ENCODE data around the gene FAM3B.
"Not testable (repeated sequence)": the region's sequence is repeated elsewhere in the genome, so short reads cannot be mapped to it uniquely, and the experiment has no call there.

FAM3B gene

GRCh38 chr21:41316200-41317062 lies at the start of gene FAM3B:
Gene FAM3B (plus strand): TSS chr21:41316801. CDS start chr21:41316880, 79 bp downstream.
- DNase-seq (ENCODE audit: low read depth) = no peak

GRCh38 chr21:41267346-41267745 lies 49.3 kb upstream of the FAM3B start:
- no peak for DNase-seq (ENCODE audit: low read depth)

GRCh38 chr21:41269535-41269934 lies 47.1 kb upstream of the FAM3B start:
- DNase-seq (ENCODE audit: low read depth) = no peak

- DNase-seq (ENCODE audit: low read depth) = no peak
Observed at GRCh38 chr21:41277196-41277595, 39.4 kb upstream of the FAM3B start.

GRCh38 chr21:41277846-41278245 lies 38.8 kb upstream of the FAM3B start:
- DNase-seq (ENCODE audit: low read depth) = no peak

GRCh38 chr21:41280115-41280919 lies 36.3 kb upstream of the FAM3B start:
- no peak for DNase-seq (ENCODE audit: low read depth)

GRCh38 chr21:41282412-41282811 lies 34.2 kb upstream of the FAM3B start:
- no peak for DNase-seq (ENCODE audit: low read depth)

GRCh38 chr21:41283211-41283818 lies 33.3 kb upstream of the FAM3B start:
- peak; percentile 3 for DNase-seq (ENCODE audit: low read depth)

- DNase-seq (ENCODE audit: low read depth) = no peak
Observed at GRCh38 chr21:41289431-41289830, 27.2 kb upstream of the FAM3B start.

- DNase-seq (ENCODE audit: low read depth) = no peak
Observed at GRCh38 chr21:41290106-41290799, 26.3 kb upstream of the FAM3B start.

- no peak for DNase-seq (ENCODE audit: low read depth)
Observed at GRCh38 chr21:41294548-41295231, 21.9 kb upstream of the FAM3B start.

- no peak for DNase-seq (ENCODE audit: low read depth)
Observed at GRCh38 chr21:41295721-41296254, 20.8 kb upstream of the FAM3B start.

GRCh38 chr21:41302976-41303375 lies 13.6 kb upstream of the FAM3B start:
- DNase-seq (ENCODE audit: low read depth) = no peak

GRCh38 chr21:41304068-41304720 lies 12.4 kb upstream of the FAM3B start:
- no peak for DNase-seq (ENCODE audit: low read depth)

GRCh38 chr21:41307219-41307618 lies 9.4 kb upstream of the FAM3B start:
- DNase-seq (ENCODE audit: low read depth) = no peak

GRCh38 chr21:41313285-41314164 lies 3.1 kb upstream of the FAM3B start:
- not testable (repeated sequence) for DNase-seq (ENCODE audit: low read depth)

GRCh38 chr21:41315726-41316125 lies 875 bp upstream of the FAM3B start:
- no peak for DNase-seq (ENCODE audit: low read depth)

GRCh38 chr21:41317063-41317392 lies 427 bp downstream of the FAM3B start:
- DNase-seq (ENCODE audit: low read depth) = no peak

- no peak for DNase-seq (ENCODE audit: low read depth)
Observed at GRCh38 chr21:41317458-41317857, 857 bp downstream of the FAM3B start.

- DNase-seq (ENCODE audit: low read depth) = no peak
Observed at GRCh38 chr21:41318218-41318617, 1.6 kb downstream of the FAM3B start.
